HepG2 (cell line): ENCODE results near the gene SLU7. TPM values are rescaled to one million over a fixed set of nuclear protein-coding genes. Genes with fewer than 3 reads are reported as not detected.

ENCODE experiments used
- ATAC-seq: fragments of 200-7000 bp; cut with Tn5 transposase; 3 replicates; pipeline ENCODE4 v1.9.1; 2020; ENCODE audit warnings: mild to moderate bottlenecking, moderate library complexity
- BruUV-seq: library from RNA; stranded (reverse); fragments of 400-500 nt; replicated peaks from 2 replicates; lab custom pipeline; 2021; lab: Mats Ljungman, UMichigan
- CTCF ChIA-PET: fragments of 300-600 bp; formaldehyde crosslinking; extraction: SDS; loops from one replicate; lab custom pipeline; 2021; ENCODE audit warnings: low total read pairs, inconsistent platforms, low intra/inter-chr PET ratio; lab: Yijun Ruan, JAX
- POLR2A ChIA-PET: fragments of 350-600 bp; sonication (Branson Sonifier 250); formaldehyde crosslinking; loops from one replicate; lab custom pipeline; 2020; ENCODE audit warnings: antibody characterized with exemption, inconsistent platforms; lab: Yijun Ruan, JAX
- DNase-seq: peaks from one replicate; pipeline ENCODE4 v3.0.0-alpha.2; 2015; ENCODE audit warnings: low spot score
- FAIRE-seq: peaks from 3 replicates; lab custom pipeline; 2011; peaks lifted over from hg19 to GRCh38; lab: Jason Lieb, UNC
- H2AFZ ChIP-seq: one replicate; pipeline ENCODE4 v1.6.1; 2011; ENCODE audit warnings: low read length, inconsistent platforms
- H3K27ac ChIP-seq: fragments of 300-600 bp; 3 replicates; pipeline ENCODE4 v1.8.0; 2011; ENCODE audit warnings: mixed run types, mild to moderate bottlenecking, mixed read lengths, low read length, inconsistent platforms; ENCODE audit not compliant: insufficient read depth; ENCODE audit errors: extremely low read length
- H3K27me3 ChIP-seq, 2 experiments: fragments of 200-600 bp in 1 of 2; 2 replicates in 1 of 2; 3 replicates in 1 of 2; pipeline versions ENCODE4 v1.6.0 to v1.8.0; 2011; ENCODE audit warnings: low read length in 2 of 2, mild to moderate bottlenecking in 2 of 2, moderate library complexity in 2 of 2, inconsistent platforms in 1 of 2; ENCODE audit not compliant: insufficient read depth in 2 of 2, control insufficient read depth in 1 of 2
- H3K36me3 ChIP-seq, 2 experiments: fragments of 200-600 bp in 1 of 2; replicated peaks in 1 of 2; 2 replicates in 1 of 2; 3 replicates in 1 of 2; pipeline versions ENCODE4 v1.5.1 to v1.8.0; 2011; ENCODE audit warnings: low read length in 2 of 2, inconsistent platforms in 1 of 2; ENCODE audit not compliant: insufficient read depth in 2 of 2, control insufficient read depth in 1 of 2
- H3K4me1 ChIP-seq: 2 replicates; pipeline ENCODE4 v1.5.1; 2012; ENCODE audit warnings: low read length, inconsistent platforms; ENCODE audit not compliant: insufficient read depth
- H3K4me2 ChIP-seq: 2 replicates; pipeline ENCODE4 v1.6.0; 2011; ENCODE audit warnings: low read depth, low read length, inconsistent platforms
- H3K4me3 ChIP-seq, 3 experiments: fragments of 200-600 bp in 1 of 3; sonication (generic), shearing (Covaris generic) in 1 of 3; replicated peaks in 1 of 3; 2 replicates each; pipeline ENCODE4 v1.5.1; 2011 to 2016; ENCODE audit warnings: low read length in 3 of 3, inconsistent platforms in 2 of 3, low read depth in 2 of 3, mild to moderate bottlenecking in 2 of 3, control low read depth in 1 of 3, mixed read lengths in 1 of 3; ENCODE audit not compliant: insufficient read depth in 1 of 3
- H3K79me2 ChIP-seq: one replicate; pipeline ENCODE4 v1.6.1; 2011; ENCODE audit warnings: low read length, inconsistent platforms; ENCODE audit not compliant: insufficient read depth
- H3K9ac ChIP-seq: 2 replicates; pipeline ENCODE4 v1.6.0; 2011; ENCODE audit warnings: mild to moderate bottlenecking, low read depth, low read length, inconsistent platforms; ENCODE audit not compliant: insufficient read depth
- H3K9me3 ChIP-seq: 2 replicates; pipeline ENCODE4 v1.5.1; 2012; ENCODE audit warnings: mild to moderate bottlenecking, low read length
- H4K20me1 ChIP-seq: 2 replicates; pipeline ENCODE4 v1.6.0; 2011; ENCODE audit warnings: inconsistent platforms, mild to moderate bottlenecking, low read length, moderate library complexity; ENCODE audit not compliant: insufficient read depth
- FOXA3 ChIP-seq: IDR thresholded peaks from 2 replicates; pipeline ENCODE4 v1.6.1; 2016; ENCODE audit warnings: missing genetic modification reagents, missing compliant biosample characterization
- IRF1 ChIP-seq: sonication (generic); formaldehyde crosslinking; IDR thresholded peaks from 2 replicates; pipeline ENCODE4 v1.4.0; 2020; ENCODE audit warnings: low read depth, mild to moderate bottlenecking, missing genetic modification reagents
- TSC22D2 ChIP-seq: sonication (generic); formaldehyde crosslinking; IDR thresholded peaks from 2 replicates; pipeline ENCODE4 v1.5.1; 2020; ENCODE audit warnings: missing genetic modification reagents, mild to moderate bottlenecking, borderline replicate concordance
- XRCC5 ChIP-seq: fragments of 200-400 bp; formaldehyde crosslinking; optimal IDR thresholded peaks from 2 replicates; pipeline ENCODE3; 2017; ENCODE audit warnings: mild to moderate bottlenecking, low read length
- ZNF142 ChIP-seq: sonication (generic); formaldehyde crosslinking; IDR thresholded peaks from 2 replicates; pipeline ENCODE4 v1.4.0; 2020; ENCODE audit warnings: missing genetic modification reagents
- WGBS: methylation state at CpG from one replicate; pipeline ENCODE4 v1.1.6; 2017; ENCODE audit warnings: low lambda C conversion rate; 5-methylcytosine and 5-hydroxymethylcytosine counted together
- in situ Hi-C: cut with HindIII; loops from 2 replicates; pipeline ENCODE4 v1.10.0; 2017; ENCODE audit warnings: low pct_unique_long_range_greater_than_20kb; ENCODE audit not compliant: extremely low pct_ligation_motif_present
- intact Hi-C: fragments of 100-400 bp; cut with micrococcal nuclease; formaldehyde crosslinking; loops from one replicate; pipeline ENCODE4 v1.10.0; 2022; ENCODE audit not compliant: unreplicated experiment
- polyA plus RNA-seq, 8 experiments: library from polyadenylated mRNA; depleted of rRNA in 3 of 8; stranded (reverse) in 7 of 8; unstranded in 1 of 8; fragments of >200 nt; fragmentation: Illumina TruSeq in 4 of 8; extraction: Trizol in 4 of 8; gene quantifications; 2 replicates each; pipeline versions ENCODE4 v1.2.1 to v1.2.3, GENCODE V29; 2011 to 2016; ENCODE audit warnings: low read depth in 4 of 8, missing spikeins in 1 of 8, mixed read lengths in 1 of 8; ENCODE audit not compliant: insufficient read depth in 1 of 8
- total RNA-seq, 5 experiments: library from RNA; depleted of rRNA; stranded (reverse); fragments of >200 nt; fragmentation: Illumina TruSeq; extraction: Trizol; gene quantifications; 2 replicates each; pipeline ENCODE4 v1.2.3, GENCODE V29; 2016; ENCODE audit warnings: low read depth in 1 of 5

The SLU7 gene
- total and polyA plus RNA-seq, 2 of the 13 experiments (the other 11 are each of a cell fraction or from before 2014, with no cell fraction given) = 24.0 to 39.2 TPM

GRCh38 chr5:160387445-160387844 is 31.4 kb downstream of the SLU7 start:
- no peak overlapping the region for H3K9ac ChIP-seq
- BruUV-seq = no TSS peak
- in situ Hi-C loops = no loop called here
- TF ChIP-seq IRF1 (CRISPR knock-in tag) (no peak), XRCC5 (no peak), ZNF142 (CRISPR knock-in tag) (no peak), FOXA3 (CRISPR knock-in tag) (no peak), TSC22D2 (no peak)
- no peaks in the 10 kb centered on the region for H3K27me3 ChIP-seq
- WGBS = 0% methylated on average over 1 of the region's 1 CpG
- H3K79me2 ChIP-seq = no peaks in the 10 kb centered on the region
- FAIRE-seq (no peak), ATAC-seq (no peak), DNase-seq (no peak)
- H3K27ac ChIP-seq = no peak overlapping the region
- no peaks in the 10 kb centered on the region for H3K36me3 ChIP-seq
- ChIA-PET CTCF (no interaction called here), POLR2A (no interaction called here)
- no peaks in the 10 kb centered on the region; the same call in 1 of the 2 replicates for H3K9me3 ChIP-seq
- H3K4me1 ChIP-seq = no peaks in the 10 kb centered on the region
- H3K4me3 ChIP-seq = no peak overlapping the region
- intact Hi-C loops = no loop called here
- H2AFZ ChIP-seq = no peak overlapping the region
- H3K4me2 ChIP-seq = no peak overlapping the region
- H4K20me1 ChIP-seq = no peaks in the 10 kb centered on the region
